HepG2 (cell line): Measurements from ENCODE around the gene STX4. TPM values are rescaled to one million over a fixed set of nuclear protein-coding genes. Genes with fewer than 3 reads are reported as not detected.

Source experiments
- ARNT2 ChIP-seq: sonication (generic); formaldehyde crosslinking; IDR thresholded peaks from 2 replicates; pipeline ENCODE4 v1.8.0; 2022; ENCODE audit warnings: mild to moderate bottlenecking, low read depth, missing genetic modification reagents, moderate library complexity
- CHCHD3 ChIP-seq: sonication (generic); formaldehyde crosslinking; IDR thresholded peaks from 2 replicates; pipeline ENCODE4 v1.8.0; 2022; ENCODE audit warnings: mild to moderate bottlenecking, missing genetic modification reagents, moderate library complexity
- ERF ChIP-seq: IDR thresholded peaks from 2 replicates; pipeline ENCODE4 v1.6.1; 2018; ENCODE audit warnings: missing biosample characterization, missing genetic modification reagents
- KLF15 ChIP-seq: sonication (generic); formaldehyde crosslinking; IDR thresholded peaks from 2 replicates; pipeline ENCODE4 v1.8.1; 2023; ENCODE audit warnings: borderline replicate concordance, mild to moderate bottlenecking, inconsistent platforms, missing genetic modification reagents, mixed read lengths
- KLF9 ChIP-seq: IDR thresholded peaks from 2 replicates; pipeline ENCODE4 v1.6.1; 2016; ENCODE audit warnings: low read depth
- MED1 ChIP-seq: sonication (generic); formaldehyde crosslinking; IDR thresholded peaks from 2 replicates; pipeline ENCODE4 v1.4.0; 2020; ENCODE audit warnings: missing genetic modification reagents
- POLR2A ChIP-seq, 2 experiments: IDR thresholded peaks; 2 replicates each; pipeline ENCODE4 v1.6.1; 2011; ENCODE audit warnings: low read depth in 2 of 2, low read length in 2 of 2, mild to moderate bottlenecking in 1 of 2, moderate library complexity in 1 of 2; ENCODE audit not compliant: insufficient read depth in 1 of 2
- PRDM10 ChIP-seq: sonication (generic); formaldehyde crosslinking; IDR thresholded peaks from 2 replicates; pipeline ENCODE4 v1.4.0; 2020; ENCODE audit warnings: low read depth, missing genetic modification reagents
- SP4 ChIP-seq: sonication (generic); formaldehyde crosslinking; IDR thresholded peaks from 2 replicates; pipeline ENCODE4 v1.8.1; 2023; ENCODE audit warnings: mild to moderate bottlenecking, missing genetic modification reagents
- SUZ12 ChIP-seq: fragments of 150-350 bp; IDR thresholded peaks from 2 replicates; pipeline ENCODE4 v1.6.1; 2014; ENCODE audit warnings: low read depth, low read length
- ZC3H13 ChIP-seq: sonication (generic); formaldehyde crosslinking; IDR thresholded peaks from 2 replicates; pipeline ENCODE4 v1.8.1; 2023; ENCODE audit warnings: mild to moderate bottlenecking, missing genetic modification reagents, moderate library complexity
- ZIK1 ChIP-seq: sonication (generic); formaldehyde crosslinking; IDR thresholded peaks from 2 replicates; pipeline ENCODE4 v1.5.0; 2020; ENCODE audit warnings: mild to moderate bottlenecking, low read depth, missing genetic modification reagents, borderline replicate concordance
- ZMYM4 ChIP-seq: sonication (generic); formaldehyde crosslinking; IDR thresholded peaks from 2 replicates; pipeline ENCODE4 v1.8.1; 2023; ENCODE audit warnings: mild to moderate bottlenecking, missing genetic modification reagents
- ZNF564 ChIP-seq: sonication (generic); formaldehyde crosslinking; IDR thresholded peaks from 2 replicates; pipeline ENCODE4 v1.8.1; 2023; ENCODE audit warnings: mild to moderate bottlenecking, missing genetic modification reagents
- ZNF598 ChIP-seq: sonication (generic); formaldehyde crosslinking; IDR thresholded peaks from 2 replicates; pipeline ENCODE4 v1.5.1; 2020; ENCODE audit warnings: mild to moderate bottlenecking, missing genetic modification reagents, borderline replicate concordance
- ZNF672 ChIP-seq: sonication (generic); formaldehyde crosslinking; IDR thresholded peaks from 2 replicates; pipeline ENCODE4 v1.8.1; 2022; ENCODE audit warnings: missing genetic modification reagents
- ZNF83 ChIP-seq: sonication (generic); formaldehyde crosslinking; IDR thresholded peaks from 2 replicates; pipeline ENCODE4 v1.4.0; 2020; ENCODE audit warnings: missing genetic modification reagents, mild to moderate bottlenecking, borderline replicate concordance
- polyA plus RNA-seq, 8 experiments: library from polyadenylated mRNA; depleted of rRNA in 3 of 8; stranded (reverse) in 7 of 8; unstranded in 1 of 8; fragments of >200 nt; fragmentation: Illumina TruSeq in 4 of 8; extraction: Trizol in 4 of 8; gene quantifications; 2 replicates each; pipeline versions ENCODE4 v1.2.1 to v1.2.3, GENCODE V29; 2011 to 2016; ENCODE audit warnings: low read depth in 4 of 8, missing spikeins in 1 of 8, mixed read lengths in 1 of 8; ENCODE audit not compliant: insufficient read depth in 1 of 8
- total RNA-seq, 5 experiments: library from RNA; depleted of rRNA; stranded (reverse); fragments of >200 nt; fragmentation: Illumina TruSeq; extraction: Trizol; gene quantifications; 2 replicates each; pipeline ENCODE4 v1.2.3, GENCODE V29; 2016; ENCODE audit warnings: low read depth in 1 of 5
- TF ChIP-seq, protein P1 (sequence below): sonication (generic); formaldehyde crosslinking; IDR thresholded peaks from 2 replicates; pipeline ENCODE4 v1.4.0; 2020; ENCODE audit warnings: missing genetic modification reagents; ENCODE audit errors: not compliant biosample characterization
- TF ChIP-seq, protein P2 (sequence below): sonication (generic); formaldehyde crosslinking; IDR thresholded peaks from 2 replicates; pipeline ENCODE4 v1.4.0; 2020; ENCODE audit warnings: missing genetic modification reagents, mild to moderate bottlenecking, borderline replicate concordance
- TF ChIP-seq, protein P3 (sequence below): sonication (generic); formaldehyde crosslinking; IDR thresholded peaks from 2 replicates; pipeline ENCODE4 v1.8.1; 2023; ENCODE audit warnings: mild to moderate bottlenecking, missing genetic modification reagents, borderline replicate concordance
- TF ChIP-seq, protein P4 (sequence below): IDR thresholded peaks from 2 replicates; pipeline ENCODE4 v1.6.1; 2016
- TF ChIP-seq, protein P5 (sequence below): IDR thresholded peaks from 2 replicates; pipeline ENCODE4 v1.6.1; 2018; ENCODE audit warnings: missing genetic modification reagents, mild to moderate bottlenecking, missing compliant biosample characterization

Gene STX4
- total and polyA plus RNA-seq, 2 of the 13 experiments (the other 11 are each of a cell fraction or from before 2014, with no cell fraction given) = 29.2 to 34.6 TPM

DNA sequence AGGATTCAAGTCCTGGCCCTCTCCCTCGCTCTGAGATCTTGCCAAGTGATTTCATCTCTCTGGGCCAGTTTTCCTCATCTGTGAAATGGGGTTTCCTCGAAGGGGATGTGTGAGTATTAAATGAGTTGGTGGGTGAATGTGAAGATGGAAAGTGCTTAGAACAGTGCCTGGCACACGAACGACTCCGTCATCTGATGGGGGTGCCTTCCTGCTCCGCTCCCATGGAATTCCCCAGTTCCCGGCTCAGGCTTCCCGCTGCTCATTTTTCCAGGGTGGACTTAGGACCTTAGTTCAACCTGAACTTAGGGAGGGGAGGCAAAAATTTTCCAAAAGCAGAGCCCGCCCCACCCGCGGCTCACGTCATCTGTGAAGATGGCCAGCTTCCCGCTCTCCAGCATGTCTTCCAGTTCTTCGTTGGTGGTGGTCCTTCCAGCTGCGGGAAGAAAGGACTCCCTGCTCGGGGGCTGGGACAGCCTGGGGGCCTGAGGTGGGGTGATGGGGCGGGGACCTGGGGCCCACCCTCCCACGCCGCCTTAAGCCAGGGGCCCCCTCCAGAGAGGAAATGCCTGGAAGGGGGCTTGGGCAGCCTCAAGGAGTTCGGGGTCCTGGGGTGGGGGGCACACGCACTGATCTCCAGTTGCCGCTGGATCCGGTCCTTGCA is 36.9 kb upstream of the STX4 start (continued):
- peak; percentile 78 for TF ChIP-seq MED1 (CRISPR knock-in tag)
- TF ChIP-seq KLF15 = no peak
- TF ChIP-seq, protein P1, sequence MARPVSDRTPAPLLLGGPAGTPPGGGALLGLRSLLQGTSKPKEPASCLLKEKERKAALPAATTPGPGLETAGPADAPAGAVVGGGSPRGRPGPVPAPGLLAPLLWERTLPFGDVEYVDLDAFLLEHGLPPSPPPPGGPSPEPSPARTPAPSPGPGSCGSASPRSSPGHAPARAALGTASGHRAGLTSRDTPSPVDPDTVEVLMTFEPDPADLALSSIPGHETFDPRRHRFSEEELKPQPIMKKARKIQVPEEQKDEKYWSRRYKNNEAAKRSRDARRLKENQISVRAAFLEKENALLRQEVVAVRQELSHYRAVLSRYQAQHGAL = no peak
- TF ChIP-seq SP4 = 0 out of 2 replicates have a peak, but pooled peaks have one; percentile 18
- TF ChIP-seq, protein P2, sequence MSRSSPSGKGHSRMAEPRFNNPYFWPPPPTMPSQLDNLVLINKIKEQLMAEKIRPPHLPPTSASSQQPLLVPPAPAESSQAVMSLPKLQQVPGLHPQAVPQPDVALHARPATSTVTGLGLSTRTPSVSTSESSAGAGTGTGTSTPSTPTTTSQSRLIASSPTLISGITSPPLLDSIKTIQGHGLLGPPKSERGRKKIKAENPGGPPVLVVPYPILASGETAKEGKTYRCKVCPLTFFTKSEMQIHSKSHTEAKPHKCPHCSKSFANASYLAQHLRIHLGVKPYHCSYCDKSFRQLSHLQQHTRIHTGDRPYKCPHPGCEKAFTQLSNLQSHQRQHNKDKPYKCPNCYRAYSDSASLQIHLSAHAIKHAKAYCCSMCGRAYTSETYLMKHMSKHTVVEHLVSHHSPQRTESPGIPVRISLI (CRISPR knock-in tag) = no peak
- no peak for TF ChIP-seq KLF9
- TF ChIP-seq, protein P3, sequence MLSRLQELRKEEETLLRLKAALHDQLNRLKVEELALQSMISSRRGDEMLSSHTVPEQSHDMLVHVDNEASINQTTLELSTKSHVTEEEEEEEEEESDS (CRISPR knock-in tag) = 0 out of 2 replicates have a peak, but pooled peaks have one; percentile 64
- no peak for TF ChIP-seq CHCHD3 (CRISPR knock-in tag)
- no peak for TF ChIP-seq ZNF672
- TF ChIP-seq ZNF598 (CRISPR knock-in tag) = no peak
- no peak for TF ChIP-seq ZMYM4 (CRISPR knock-in tag)
- TF ChIP-seq, protein P4, sequence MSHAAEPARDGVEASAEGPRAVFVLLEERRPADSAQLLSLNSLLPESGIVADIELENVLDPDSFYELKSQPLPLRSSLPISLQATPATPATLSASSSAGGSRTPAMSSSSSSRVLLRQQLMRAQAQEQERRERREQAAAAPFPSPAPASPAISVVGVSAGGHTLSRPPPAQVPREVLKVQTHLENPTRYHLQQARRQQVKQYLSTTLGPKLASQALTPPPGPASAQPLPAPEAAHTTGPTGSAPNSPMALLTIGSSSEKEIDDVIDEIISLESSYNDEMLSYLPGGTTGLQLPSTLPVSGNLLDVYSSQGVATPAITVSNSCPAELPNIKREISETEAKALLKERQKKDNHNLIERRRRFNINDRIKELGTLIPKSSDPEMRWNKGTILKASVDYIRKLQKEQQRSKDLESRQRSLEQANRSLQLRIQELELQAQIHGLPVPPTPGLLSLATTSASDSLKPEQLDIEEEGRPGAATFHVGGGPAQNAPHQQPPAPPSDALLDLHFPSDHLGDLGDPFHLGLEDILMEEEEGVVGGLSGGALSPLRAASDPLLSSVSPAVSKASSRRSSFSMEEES (CRISPR knock-in tag) = no peak
- TF ChIP-seq, protein P5, sequence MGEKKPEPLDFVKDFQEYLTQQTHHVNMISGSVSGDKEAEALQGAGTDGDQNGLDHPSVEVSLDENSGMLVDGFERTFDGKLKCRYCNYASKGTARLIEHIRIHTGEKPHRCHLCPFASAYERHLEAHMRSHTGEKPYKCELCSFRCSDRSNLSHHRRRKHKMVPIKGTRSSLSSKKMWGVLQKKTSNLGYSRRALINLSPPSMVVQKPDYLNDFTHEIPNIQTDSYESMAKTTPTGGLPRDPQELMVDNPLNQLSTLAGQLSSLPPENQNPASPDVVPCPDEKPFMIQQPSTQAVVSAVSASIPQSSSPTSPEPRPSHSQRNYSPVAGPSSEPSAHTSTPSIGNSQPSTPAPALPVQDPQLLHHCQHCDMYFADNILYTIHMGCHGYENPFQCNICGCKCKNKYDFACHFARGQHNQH (CRISPR knock-in tag) = no peak
- no peak for TF ChIP-seq SUZ12
- peak; percentile 40 to 74 for TF ChIP-seq POLR2A (IDR thresholded peaks at IDR 0.05; ENCODE audit: insufficient read depth in 1 of 2, low read depth in 2 of 2, low read length in 2 of 2)
- peak; percentile 47; the same call in 1 of the 2 replicates for TF ChIP-seq ZC3H13 (CRISPR knock-in tag)
- TF ChIP-seq ZIK1 (CRISPR knock-in tag) = no peak
- TF ChIP-seq PRDM10 = peak; percentile 34; the same call in 1 of the 2 replicates
- no peak for TF ChIP-seq ZNF564 (CRISPR knock-in tag)
- 0 out of 2 replicates have a peak, but pooled peaks have one; percentile 15 for TF ChIP-seq ARNT2
- TF ChIP-seq ERF (CRISPR knock-in tag) = no peak
- TF ChIP-seq ZNF83 (CRISPR knock-in tag) = no peak
